HG03469 (cell line): Measurements from ENCODE around the gene IRX2.

ENCODE experiments used
- ATAC-seq: cut with Tn5 transposase; IDR thresholded peaks from one replicate; pipeline ENCODE4 v1.9.1; 2021; ENCODE audit warnings: mild to moderate bottlenecking, moderate library complexity, moderate number of reproducible peaks; ENCODE audit not compliant: unreplicated experiment

Gene IRX2

GRCh38 chr5:2751592-2752021 lies at the start of gene IRX2:
Gene IRX2 (minus strand): TSS chr5:2751677. CDS start chr5:2751413, 264 bp downstream.
- no peak for ATAC-seq

GRCh38 chr5:2800035-2800434 lies 48.6 kb upstream of the IRX2 start:
- ATAC-seq, result no peak

GRCh38 chr5:2797981-2798380 lies 46.5 kb upstream of the IRX2 start:
- ATAC-seq, result no peak

GRCh38 chr5:2797160-2797559 lies 45.7 kb upstream of the IRX2 start:
- no peak for ATAC-seq

- ATAC-seq, result no peak
Observed at GRCh38 chr5:2783223-2783622, 31.7 kb upstream of the IRX2 start.

- ATAC-seq, result no peak
Observed at GRCh38 chr5:2782658-2783057, 31.2 kb upstream of the IRX2 start.

- ATAC-seq, result no peak
Observed at GRCh38 chr5:2780421-2781171, 29.1 kb upstream of the IRX2 start.

- ATAC-seq, result no peak
Observed at GRCh38 chr5:2779459-2779858, 28.0 kb upstream of the IRX2 start.

- ATAC-seq, result no peak
Observed at GRCh38 chr5:2776337-2777302, 25.1 kb upstream of the IRX2 start.

GRCh38 chr5:2773327-2773726 lies 21.9 kb upstream of the IRX2 start:
- no peak for ATAC-seq

GRCh38 chr5:2767089-2767488 lies 15.6 kb upstream of the IRX2 start:
- ATAC-seq, result no peak

GRCh38 chr5:2764581-2764980 lies 13.1 kb upstream of the IRX2 start:
- ATAC-seq, result no peak

- ATAC-seq, result no peak
Observed at GRCh38 chr5:2763533-2763794, 12.0 kb upstream of the IRX2 start.

GRCh38 chr5:2762744-2763532 lies 11.5 kb upstream of the IRX2 start:
- no peak for ATAC-seq

GRCh38 chr5:2761921-2762488 lies 10.5 kb upstream of the IRX2 start:
- no peak for ATAC-seq

- no peak for ATAC-seq
Observed at GRCh38 chr5:2759696-2760461, 8.4 kb upstream of the IRX2 start.

GRCh38 chr5:2759091-2759490 lies 7.6 kb upstream of the IRX2 start:
- no peak for ATAC-seq

GRCh38 chr5:2758632-2759031 lies 7.2 kb upstream of the IRX2 start:
- ATAC-seq, result no peak

- no peak for ATAC-seq
Observed at GRCh38 chr5:2757563-2758351, 6.3 kb upstream of the IRX2 start.
